HG02943 (cell line): Measurements from ENCODE around the gene FBXL2.
"Not testable (repeated sequence)": the region's sequence is repeated elsewhere in the genome, so short reads cannot be mapped to it uniquely, and the experiment has no call there.

ENCODE experiments used
- ATAC-seq: cut with Tn5 transposase; IDR thresholded peaks from one replicate; pipeline ENCODE4 v1.9.1; 2021; ENCODE audit warnings: mild to moderate bottlenecking, low read depth, moderate library complexity; ENCODE audit not compliant: unreplicated experiment

The FBXL2 gene

GRCh38 chr3:33380653-33381052 is 103.4 kb downstream of the FBXL2 start:
- no peak for ATAC-seq

DNA sequence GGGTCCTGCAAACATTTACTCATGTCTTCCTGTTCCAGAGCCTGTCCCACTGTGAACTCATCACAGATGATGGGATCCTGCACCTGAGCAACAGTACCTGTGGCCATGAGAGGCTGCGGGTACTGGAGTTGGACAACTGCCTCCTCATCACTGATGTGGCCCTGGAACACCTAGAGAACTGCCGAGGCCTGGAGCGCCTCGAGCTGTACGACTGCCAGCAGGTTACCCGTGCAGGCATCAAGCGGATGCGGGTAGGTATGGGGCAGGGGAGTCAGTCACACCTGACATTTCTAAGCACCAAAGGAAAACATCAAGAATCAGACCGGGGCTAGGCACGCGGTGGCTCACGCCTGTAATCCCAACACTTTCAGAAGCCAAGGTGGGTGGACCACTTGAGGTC is 106.7 kb downstream of the FBXL2 start:
- no peak for ATAC-seq

DNA sequence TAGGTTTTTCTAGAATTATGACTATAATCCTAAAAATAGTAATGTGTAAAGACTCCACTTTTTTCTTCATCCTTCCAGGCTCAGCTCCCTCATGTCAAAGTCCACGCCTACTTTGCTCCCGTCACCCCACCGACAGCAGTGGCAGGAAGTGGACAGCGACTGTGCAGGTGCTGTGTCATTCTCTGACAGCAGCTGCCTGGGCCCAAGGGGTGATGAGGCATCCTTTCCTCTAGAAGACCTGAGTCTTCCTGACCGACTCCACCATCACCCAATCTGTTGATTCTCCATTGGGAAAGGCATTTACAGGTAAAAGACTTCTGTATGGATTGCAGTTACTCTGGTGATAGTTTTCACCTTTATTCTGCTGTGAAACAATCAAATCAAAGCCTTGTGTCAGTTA is 108.2 kb downstream of the FBXL2 start:
- ATAC-seq = no peak

- no peak for ATAC-seq
Measured at GRCh38 chr3:33386631-33387030, 109.4 kb downstream of the FBXL2 start.

- ATAC-seq = no peak
Measured at GRCh38 chr3:33388374-33389100, 111.3 kb downstream of the FBXL2 start.

DNA sequence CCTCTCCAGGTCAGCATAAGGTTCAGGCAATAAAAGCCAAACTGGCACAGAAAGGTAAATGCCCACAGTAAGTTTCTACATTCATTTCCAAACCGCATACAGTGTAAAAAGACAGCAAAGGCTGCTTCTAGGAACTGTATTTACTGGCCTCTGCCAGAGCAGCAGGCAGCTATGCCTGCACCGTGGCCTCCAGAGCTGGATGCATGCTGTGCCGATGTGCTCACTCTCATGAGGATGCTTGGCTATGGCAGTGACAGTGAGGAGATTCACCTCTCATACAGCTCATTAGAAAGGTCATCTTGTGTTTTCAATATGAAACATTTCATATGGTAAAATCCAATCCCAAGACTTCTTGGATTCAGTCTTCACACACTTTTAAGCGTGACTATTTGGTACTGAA is 112.7 kb downstream of the FBXL2 start:
- no peak for ATAC-seq

GRCh38 chr3:33391255-33391995 is 114.2 kb downstream of the FBXL2 start:
- no peak for ATAC-seq

DNA sequence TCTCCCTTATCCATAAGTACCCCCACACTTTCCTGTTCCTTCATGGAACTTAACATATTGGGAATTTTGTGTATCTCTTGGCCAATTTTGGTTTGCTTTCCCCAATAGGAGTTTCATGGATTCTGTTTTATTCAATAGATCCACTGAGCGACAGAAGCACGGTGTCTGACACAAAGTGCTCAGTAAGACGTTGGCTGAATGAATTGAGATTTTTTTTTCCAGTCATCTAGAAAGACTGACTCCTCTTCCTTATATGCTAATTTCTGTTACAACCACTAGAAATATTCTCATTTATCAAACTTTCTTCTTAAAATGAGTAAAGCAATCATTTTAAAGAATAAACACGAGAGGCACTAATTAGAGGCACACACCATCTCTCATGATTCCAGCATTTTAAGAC is 114.9 kb downstream of the FBXL2 start:
- no peak for ATAC-seq

GRCh38 chr3:33392703-33393125 is 115.5 kb downstream of the FBXL2 start:
- no peak for ATAC-seq

- no peak for ATAC-seq
Measured at GRCh38 chr3:33394403-33395054, 117.3 kb downstream of the FBXL2 start.

DNA sequence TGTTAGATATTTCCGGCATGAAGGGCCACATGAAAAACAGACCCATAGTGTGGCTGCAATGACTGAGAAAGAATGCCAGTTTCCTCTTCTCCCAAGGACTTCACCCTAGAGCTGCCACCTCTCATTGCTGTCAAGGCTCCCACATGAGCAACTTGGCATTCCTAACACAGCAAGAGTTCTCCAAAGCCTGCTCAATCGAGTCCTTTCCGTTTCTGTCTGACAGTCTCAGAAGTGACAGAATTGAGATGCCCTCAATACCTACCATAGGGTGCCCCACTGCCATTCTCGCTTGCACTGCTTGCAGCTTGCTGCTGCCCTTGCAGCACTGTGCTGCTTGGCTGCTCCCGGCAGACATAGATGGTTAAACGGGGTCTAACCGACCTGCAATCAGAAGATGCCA is 118.7 kb downstream of the FBXL2 start:
- no peak for ATAC-seq

GRCh38 chr3:33398410-33398809 is 121.2 kb downstream of the FBXL2 start:
- ATAC-seq = no peak

DNA sequence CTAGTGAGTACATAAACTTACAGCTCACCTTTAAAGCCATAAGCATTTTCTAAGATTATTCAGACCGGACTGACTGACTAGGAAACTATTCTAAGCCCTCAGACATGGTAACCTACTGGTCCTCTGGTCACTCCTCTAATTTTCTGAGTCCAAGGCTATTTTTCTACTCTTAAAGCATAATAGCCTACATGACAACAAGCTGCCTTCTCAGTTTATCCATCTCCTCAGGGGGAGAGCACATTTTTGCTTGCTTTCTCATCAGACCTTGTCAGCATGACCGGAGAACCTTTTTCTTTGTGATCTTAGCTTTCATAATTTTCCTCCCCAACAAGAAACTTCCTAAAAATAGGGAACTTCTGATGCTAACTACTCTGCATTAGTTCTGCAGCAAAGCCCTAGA is 124.5 kb downstream of the FBXL2 start:
- ATAC-seq = no peak

GRCh38 chr3:33402936-33403335 is 125.7 kb downstream of the FBXL2 start:
- no peak for ATAC-seq

- ATAC-seq = no peak
Measured at GRCh38 chr3:33403756-33404155, 126.5 kb downstream of the FBXL2 start.

GRCh38 chr3:33410816-33411215 is 133.6 kb downstream of the FBXL2 start:
- ATAC-seq = not testable (repeated sequence)

DNA sequence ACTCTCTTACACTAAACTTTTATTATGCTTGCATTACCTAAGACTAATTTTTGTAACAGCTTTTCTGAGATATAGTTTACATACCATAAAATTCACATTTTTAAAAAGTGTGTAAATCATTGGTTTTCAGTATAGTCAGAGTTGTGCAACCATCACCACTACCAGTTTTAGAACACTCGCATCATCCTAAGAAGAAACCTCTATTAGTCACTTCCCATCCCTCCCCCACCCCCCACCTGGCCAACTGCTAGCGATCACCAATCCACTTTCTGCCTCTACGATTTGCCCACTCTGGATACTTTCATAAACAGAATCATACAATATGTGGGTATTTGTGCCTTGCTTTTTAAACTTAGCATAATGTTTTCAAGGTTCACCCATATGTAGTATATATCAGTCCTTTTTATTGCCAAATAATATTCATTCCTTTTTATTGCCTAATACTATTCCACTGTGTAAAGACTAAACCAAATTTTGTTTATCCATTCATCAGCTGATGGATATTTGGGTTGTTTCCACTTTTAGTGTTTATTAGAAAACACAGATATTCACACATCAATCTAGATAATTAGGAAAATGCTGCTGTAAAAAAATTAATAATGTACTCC is 139.9 kb downstream of the FBXL2 start:
- no peak for ATAC-seq

GRCh38 chr3:33419948-33420347 is 142.7 kb downstream of the FBXL2 start:
- no peak for ATAC-seq

GRCh38 chr3:33420966-33421365 is 143.7 kb downstream of the FBXL2 start:
- ATAC-seq = no peak

DNA sequence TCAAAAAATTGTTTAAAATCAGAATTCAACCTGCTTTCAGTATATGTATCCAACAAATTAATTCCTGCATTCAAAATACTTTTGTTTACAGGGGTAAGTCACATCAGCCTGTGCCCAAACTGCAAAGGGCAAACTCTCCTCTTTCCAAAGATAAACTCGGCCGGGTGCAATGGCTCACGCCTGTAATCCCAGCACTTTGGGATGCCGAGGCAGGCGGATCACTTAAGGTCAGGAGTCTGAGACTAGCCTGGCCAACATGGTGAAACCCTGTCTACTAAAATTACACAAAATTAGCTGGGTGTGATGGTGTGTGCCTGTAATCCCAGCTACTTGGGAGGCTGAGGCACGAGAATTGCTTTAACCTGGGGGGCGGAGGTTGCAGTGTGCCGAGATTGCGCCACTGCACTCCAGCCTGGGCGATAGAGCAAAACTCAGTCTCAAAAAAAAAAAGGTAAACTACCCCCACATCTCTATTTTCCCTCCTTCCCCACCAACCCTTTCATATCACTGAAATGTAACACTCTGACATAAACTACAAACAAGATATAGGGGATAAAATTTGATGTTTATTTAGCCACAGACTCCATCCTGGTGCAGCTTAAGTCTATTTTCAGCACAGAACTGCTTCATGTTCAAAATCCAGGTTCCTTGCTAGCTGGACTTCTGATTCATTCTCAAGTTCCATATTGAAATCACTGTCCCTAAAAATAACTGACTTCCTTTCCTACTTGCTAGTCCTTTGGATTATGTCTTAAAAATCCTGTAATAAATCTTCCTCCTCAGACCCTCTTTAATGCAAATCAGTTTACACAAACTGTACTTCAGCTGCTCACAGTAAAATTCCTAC is 147.6 kb downstream of the FBXL2 start:
- no peak for ATAC-seq
